ENCODE data around the gene CELF6.

Gene CELF6

GRCh38 chr15:72323752-72324151, 3.8 kb upstream of the CELF6 start:
- TF ChIP-seq CTCF (IDR thresholded peaks at IDR 0.05; ENCODE audit: low read depth, low read length, missing control alignments) = no peak
- no peak overlapping the region for H3K4me3 ChIP-seq (replicated peaks; ENCODE audit: low read depth, low read length)
- no peak for DNase-seq (ENCODE audit: extremely low read depth, low read depth)

- H3K4me3 ChIP-seq (replicated peaks; ENCODE audit: low read depth, low read length) = peak overlapping the region; percentile 45; the same call in 1 of the 2 replicates
- TF ChIP-seq CTCF (IDR thresholded peaks at IDR 0.05; ENCODE audit: low read depth, low read length, missing control alignments) = no peak
- no peak for DNase-seq (ENCODE audit: extremely low read depth, low read depth)
These were observed 485 bp downstream of the CELF6 start for GRCh38 chr15:72319360-72319984.

GRCh38 chr15:72318408-72318942, 1.5 kb downstream of the CELF6 start:
- H3K4me3 ChIP-seq (replicated peaks; ENCODE audit: low read depth, low read length) = no peak overlapping the region
- TF ChIP-seq CTCF (IDR thresholded peaks at IDR 0.05; ENCODE audit: low read depth, low read length, missing control alignments) = no peak
- no peak for DNase-seq (ENCODE audit: extremely low read depth, low read depth)

GRCh38 chr15:72315706-72316370, 4.1 kb downstream of the CELF6 start:
- H3K4me3 ChIP-seq (replicated peaks; ENCODE audit: low read depth, low read length) = no peak overlapping the region
- no peak for TF ChIP-seq CTCF (IDR thresholded peaks at IDR 0.05; ENCODE audit: low read depth, low read length, missing control alignments)
- DNase-seq (ENCODE audit: extremely low read depth, low read depth) = no peak

- no peak for TF ChIP-seq CTCF (IDR thresholded peaks at IDR 0.05; ENCODE audit: low read depth, low read length, missing control alignments)
- H3K4me3 ChIP-seq (replicated peaks; ENCODE audit: low read depth, low read length) = no peak overlapping the region
- no peak for DNase-seq (ENCODE audit: extremely low read depth, low read depth)
These were observed 6.1 kb downstream of the CELF6 start for GRCh38 chr15:72313881-72314280.

GRCh38 chr15:72313448-72313840, 6.5 kb downstream of the CELF6 start:
- no peak for DNase-seq (ENCODE audit: extremely low read depth, low read depth)
- no peak overlapping the region for H3K4me3 ChIP-seq (replicated peaks; ENCODE audit: low read depth, low read length)
- no peak for TF ChIP-seq CTCF (IDR thresholded peaks at IDR 0.05; ENCODE audit: low read depth, low read length, missing control alignments)

Measured in HFF-Myc (cell line).